Endodermal cell (in vitro differentiated cells): Measurements from ENCODE around the gene PTPN1. TPM values are rescaled to one million over a fixed set of nuclear protein-coding genes. Genes with fewer than 3 reads are reported as not detected.
A peak's percentile ranks its signal among the peaks of the same experiment; 100 is the strongest.

Experiments
- DNase-seq: peaks from one replicate; pipeline ENCODE4 v3.0.0-alpha.2; 2017
- H3K27ac ChIP-seq: 2 replicates; pipeline ENCODE4 v1.5.1; 2013; ENCODE audit warnings: mild to moderate bottlenecking, low read depth, low read length, moderate library complexity
- H3K27me3 ChIP-seq: 2 replicates; pipeline ENCODE4 v1.6.1; 2013; ENCODE audit warnings: mild to moderate bottlenecking, low read length, moderate library complexity; ENCODE audit not compliant: insufficient read depth, control insufficient read depth, poor library complexity, severe bottlenecking
- H3K36me3 ChIP-seq: 2 replicates; pipeline ENCODE4 v1.7.0; 2013; ENCODE audit warnings: mild to moderate bottlenecking, low read length, moderate library complexity; ENCODE audit not compliant: control insufficient read depth, insufficient read depth
- H3K4me1 ChIP-seq: one replicate; pipeline ENCODE4 v1.7.0; 2013; ENCODE audit warnings: low read length; ENCODE audit not compliant: control insufficient read depth, insufficient read depth
- H3K4me3 ChIP-seq: 2 replicates; pipeline ENCODE4 v1.5.1; 2013; ENCODE audit warnings: mild to moderate bottlenecking, low read length, moderate library complexity
- H3K9ac ChIP-seq: 2 replicates; pipeline ENCODE4 v1.6.1; 2013; ENCODE audit warnings: mild to moderate bottlenecking, low read length, moderate library complexity; ENCODE audit not compliant: poor library complexity, severe bottlenecking; ENCODE audit errors: extremely low read depth
- H3K9me3 ChIP-seq: 2 replicates; pipeline ENCODE4 v1.6.1; 2013; ENCODE audit warnings: mild to moderate bottlenecking, low read length, moderate library complexity; ENCODE audit not compliant: control insufficient read depth
- H3K27ac Mint-ChIP-seq: 2 replicates; pipeline ENCODE4 v1.8.0; 2020; ENCODE audit warnings: mixed read lengths
- H3K27me3 Mint-ChIP-seq: 2 replicates; pipeline ENCODE4 v1.8.0; 2021; ENCODE audit warnings: mild to moderate bottlenecking, mixed read lengths; ENCODE audit not compliant: insufficient read depth
- H3K36me3 Mint-ChIP-seq: 2 replicates; pipeline ENCODE4 v1.8.0; 2020; ENCODE audit warnings: low read depth, mixed read lengths
- H3K4me1 Mint-ChIP-seq: 2 replicates; pipeline ENCODE4 v1.8.0; 2020; ENCODE audit warnings: mixed read lengths
- H3K4me3 Mint-ChIP-seq: 2 replicates; pipeline ENCODE4 v1.8.0; 2020; ENCODE audit warnings: mild to moderate bottlenecking, moderate library complexity, mixed read lengths
- H3K9me3 Mint-ChIP-seq: 2 replicates; pipeline ENCODE4 v1.8.0; 2020; ENCODE audit warnings: mild to moderate bottlenecking, mixed read lengths
- CTCF ChIP-seq: fragments of 200-600 bp; sonication (generic); conservative IDR thresholded peaks from 2 replicates; pipeline ENCODE4 v1.5.0; 2021; ENCODE audit warnings: antibody characterized with exemption, mild to moderate bottlenecking
- WGBS, 2 experiments: methylation state at CpG; one replicate each; pipeline versions ENCODE4 v1.1.5 to v1.1.7; 2013; ENCODE audit warnings: missing lambda C conversion rate in 2 of 2, mixed read lengths in 1 of 2; ENCODE audit not compliant: insufficient coverage in 1 of 2, insufficient read length in 1 of 2; 5-methylcytosine and 5-hydroxymethylcytosine counted together
- total RNA-seq, 2 donors: library from RNA; stranded (reverse); fragmentation: NEBNext Ultra II Directional in 1 of 2; extraction: Animal tissue kit (Norgen Biotek cat#: 25700) in 1 of 2; gene quantifications; 2 replicates in 1 of 2; 3 replicates in 1 of 2; pipeline ENCODE4 v1.2.1, GENCODE V29; 2021

PTPN1 gene
- total RNA-seq, 2 donors from 2014 or later = 25.4 to 28.7 TPM

DNA sequence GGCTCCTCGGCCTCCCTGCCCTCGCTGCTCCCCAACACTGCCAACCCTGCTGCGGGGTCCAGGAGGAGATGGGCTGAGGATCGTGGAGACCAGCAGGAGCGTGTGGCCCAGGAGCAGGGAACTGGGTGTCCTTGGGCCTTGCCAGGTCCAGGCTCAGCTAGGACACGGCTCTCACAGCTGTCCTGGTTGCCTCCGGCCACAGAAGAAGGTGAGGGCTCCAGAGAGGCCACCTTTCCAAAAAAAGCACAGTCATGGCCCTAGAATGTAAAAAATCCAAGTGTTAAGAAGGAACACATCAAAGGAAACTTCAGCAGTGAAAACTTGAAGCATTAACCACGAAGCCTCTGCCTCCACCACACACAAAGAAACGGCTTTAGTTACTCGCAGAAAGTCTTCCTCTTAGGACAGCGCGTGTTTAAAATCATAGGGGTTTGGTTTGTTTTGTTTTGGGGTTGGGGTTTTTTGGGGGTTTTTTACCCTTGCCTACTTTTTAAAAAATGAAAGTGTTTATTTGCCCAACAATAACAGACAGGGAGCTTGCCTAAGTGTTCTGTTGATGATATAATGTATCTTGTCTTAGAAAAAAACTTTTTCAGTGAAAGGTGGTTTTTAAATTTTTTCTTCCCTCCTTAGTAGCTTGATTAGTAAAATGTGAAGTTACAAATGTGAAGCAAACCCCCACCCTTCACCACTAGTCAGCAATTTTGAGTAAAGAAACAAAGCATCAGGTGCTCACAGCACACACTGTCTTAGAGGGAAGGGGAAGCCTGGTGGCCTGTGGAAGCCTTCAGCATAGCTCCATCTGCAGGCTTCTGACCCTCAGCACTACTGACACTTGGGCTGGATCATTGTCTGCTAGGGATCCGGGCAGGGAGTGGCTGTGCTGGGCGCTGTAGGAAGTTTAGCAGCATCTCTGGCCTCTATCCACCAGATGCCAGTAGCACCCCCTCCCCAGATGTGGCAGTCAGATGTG, 60.0 kb downstream of the PTPN1 start:
- no peaks in the 10 kb centered on the region for H3K4me1 ChIP-seq
- H3K27ac ChIP-seq = no peak overlapping the region
- Mint-ChIP-seq H3K27ac (peak overlapping the region; percentile 12), H3K4me3 (no peak overlapping the region), H3K4me1 (peaks cover 5% of the 10 kb centered on the region), H3K9me3 (no peaks in the 10 kb centered on the region), H3K36me3 (peaks cover 42% of the 10 kb centered on the region), H3K27me3 (no peaks in the 10 kb centered on the region)
- WGBS, 2 experiments = 94 to 96% methylated on average over 8 to 14 of the region's 14 CpGs
- no peaks in the 10 kb centered on the region for H3K9me3 ChIP-seq
- H3K4me3 ChIP-seq = no peak overlapping the region
- no peak overlapping the region for H3K9ac ChIP-seq
- peak; percentile 78 for DNase-seq
- no peaks in the 10 kb centered on the region for H3K27me3 ChIP-seq
- peaks cover 49% of the 10 kb centered on the region for H3K36me3 ChIP-seq
- TF ChIP-seq CTCF = peak; percentile 74

- Histone ChIP-seq H3K4me3 (no peak overlapping the region), H3K9ac (no peak overlapping the region), H3K27ac (no peak overlapping the region), H3K9me3 (no peaks in the 10 kb centered on the region), H3K27me3 (no peaks in the 10 kb centered on the region), H3K4me1 (no peaks in the 10 kb centered on the region), H3K36me3 (peaks cover 46% of the 10 kb centered on the region)
- Mint-ChIP-seq H3K4me1 (peaks cover 5% of the 10 kb centered on the region), H3K36me3 (peaks cover 37% of the 10 kb centered on the region), H3K27ac (no peak overlapping the region), H3K4me3 (no peak overlapping the region), H3K27me3 (no peaks in the 10 kb centered on the region), H3K9me3 (no peaks in the 10 kb centered on the region)
- DNase-seq = no peak
- 83 to 95% methylated on average over 1 to 2 of the region's 2 CpGs for WGBS, 2 experiments
- no peak for TF ChIP-seq CTCF
These were observed 61.3 kb downstream of the PTPN1 start for GRCh38 chr20:50571466-50571865.

- Histone ChIP-seq H3K27ac (peak overlapping the region; percentile 7), H3K4me1 (no peaks in the 10 kb centered on the region), H3K36me3 (peaks cover 50% of the 10 kb centered on the region), H3K27me3 (no peaks in the 10 kb centered on the region), H3K9ac (no peak overlapping the region), H3K4me3 (no peak overlapping the region), H3K9me3 (no peaks in the 10 kb centered on the region)
- no peak overlapping the region for H3K4me3 Mint-ChIP-seq
- peaks cover 38% of the 10 kb centered on the region for H3K36me3 Mint-ChIP-seq
- no peaks in the 10 kb centered on the region for H3K9me3 Mint-ChIP-seq
- H3K27ac Mint-ChIP-seq = no peak overlapping the region
- H3K27me3 Mint-ChIP-seq = no peaks in the 10 kb centered on the region
- DNase-seq = no peak
- H3K4me1 Mint-ChIP-seq = peaks cover 5% of the 10 kb centered on the region
- WGBS, 2 experiments = 85 to 89% methylated on average over 6 of the region's 6 CpGs
- TF ChIP-seq CTCF = no peak
These were observed 63.0 kb downstream of the PTPN1 start for GRCh38 chr20:50572938-50573777.
